HG02870 (cell line): ENCODE data around the gene SRPK3.
"Not testable (repeated sequence)": the region's sequence is repeated elsewhere in the genome, so short reads cannot be mapped to it uniquely, and the experiment has no call there.

Experiments
- ATAC-seq: cut with Tn5 transposase; IDR thresholded peaks from one replicate; pipeline ENCODE4 v1.9.1; 2021; ENCODE audit warnings: mild to moderate bottlenecking, moderate library complexity; ENCODE audit not compliant: unreplicated experiment

Gene SRPK3

GRCh38 chrX:153745067-153745433, 35.8 kb upstream of the SRPK3 start:
- ATAC-seq = not testable (repeated sequence)

DNA sequence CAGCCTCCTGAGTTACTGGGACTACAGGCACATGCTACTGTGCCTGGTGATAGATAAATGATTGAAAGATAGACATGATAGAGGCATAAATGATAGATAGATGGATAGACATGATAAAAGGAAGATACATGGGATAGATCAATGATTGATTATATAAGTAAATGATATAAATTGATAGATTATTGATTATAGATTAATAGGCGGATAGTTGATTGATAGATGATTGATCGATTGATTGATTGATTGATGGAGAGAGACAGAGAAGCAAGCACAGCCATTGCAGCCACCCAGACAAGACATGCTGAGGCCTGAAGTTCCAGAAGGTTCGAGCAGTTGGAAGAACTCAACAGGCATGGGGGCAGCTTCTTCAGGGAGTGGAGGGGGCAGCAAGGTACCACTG, 34.5 kb upstream of the SRPK3 start:
- ATAC-seq = no peak

DNA sequence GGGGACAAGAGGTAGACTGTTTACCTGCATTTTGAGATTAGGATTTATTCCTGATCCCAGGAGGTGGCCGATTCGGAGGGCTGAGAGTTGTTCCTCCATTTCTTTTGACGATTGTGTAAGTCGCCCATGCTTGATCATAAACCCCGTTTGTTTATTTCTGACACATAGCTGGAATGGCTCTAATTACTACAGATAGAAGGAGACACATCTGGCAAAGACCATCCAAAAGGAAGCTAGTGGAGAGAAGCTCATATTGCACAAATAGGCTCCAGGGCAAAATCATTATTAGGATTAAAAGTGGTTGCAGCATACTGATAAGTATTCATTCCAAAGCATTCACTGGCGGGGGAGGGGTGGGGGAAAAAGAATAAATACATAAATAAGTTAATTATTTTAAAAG, 33.9 kb upstream of the SRPK3 start:
- not testable (repeated sequence) for ATAC-seq

GRCh38 chrX:153749017-153749416, 31.8 kb upstream of the SRPK3 start:
- ATAC-seq = not testable (repeated sequence)

DNA sequence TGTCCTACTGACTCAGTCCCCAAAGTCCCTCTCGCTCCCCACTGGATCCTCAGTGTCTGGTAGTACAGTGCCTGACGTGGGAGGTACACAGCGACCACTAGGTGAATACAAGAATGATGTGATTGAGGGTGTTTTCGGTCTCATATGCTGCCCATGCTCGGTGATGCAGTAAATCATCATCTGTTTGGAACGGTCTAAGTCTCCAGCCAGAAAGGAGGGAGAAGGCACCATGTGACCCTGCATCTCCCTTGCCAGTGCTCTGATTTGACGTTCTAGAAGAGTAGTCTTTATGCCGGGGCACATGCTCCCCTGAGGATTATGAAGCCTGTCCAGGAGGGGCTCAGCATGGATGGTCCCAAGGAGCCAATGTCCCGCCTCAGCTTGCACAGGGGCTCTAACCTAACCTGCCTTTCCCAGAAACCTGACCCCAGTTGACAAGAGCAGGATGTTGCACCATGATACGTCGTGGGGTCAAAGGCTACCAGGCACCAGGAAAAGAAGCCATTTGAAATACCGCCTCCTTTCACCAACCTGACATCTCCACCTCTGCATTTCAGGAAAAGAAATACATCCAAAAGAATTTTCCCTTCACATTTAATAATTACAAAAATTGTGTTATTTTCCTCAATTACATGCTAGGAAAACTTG, 30.6 kb upstream of the SRPK3 start:
- no peak for ATAC-seq

- no peak for ATAC-seq
These were observed 25.7 kb upstream of the SRPK3 start for GRCh38 chrX:153755136-153755535.

DNA sequence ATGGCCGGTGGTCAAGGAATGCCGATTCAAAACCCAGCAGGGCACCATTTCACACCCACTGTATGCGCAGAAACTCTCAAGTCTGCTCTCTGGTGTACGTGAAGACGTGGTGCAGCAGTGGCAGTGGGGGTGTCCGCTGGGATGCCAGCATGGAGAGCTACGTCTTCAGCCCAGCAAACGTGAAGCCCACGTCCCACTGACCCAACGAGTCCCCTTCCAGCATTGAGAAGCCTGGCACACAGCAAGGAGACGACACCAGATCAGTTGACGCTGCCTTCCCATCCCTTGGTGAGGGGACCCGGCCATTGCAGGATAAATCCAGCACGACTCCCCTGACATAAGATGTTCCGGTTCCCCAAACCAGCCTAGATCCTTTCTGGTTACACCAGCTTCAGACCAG, 19.0 kb upstream of the SRPK3 start:
- no peak for ATAC-seq

DNA sequence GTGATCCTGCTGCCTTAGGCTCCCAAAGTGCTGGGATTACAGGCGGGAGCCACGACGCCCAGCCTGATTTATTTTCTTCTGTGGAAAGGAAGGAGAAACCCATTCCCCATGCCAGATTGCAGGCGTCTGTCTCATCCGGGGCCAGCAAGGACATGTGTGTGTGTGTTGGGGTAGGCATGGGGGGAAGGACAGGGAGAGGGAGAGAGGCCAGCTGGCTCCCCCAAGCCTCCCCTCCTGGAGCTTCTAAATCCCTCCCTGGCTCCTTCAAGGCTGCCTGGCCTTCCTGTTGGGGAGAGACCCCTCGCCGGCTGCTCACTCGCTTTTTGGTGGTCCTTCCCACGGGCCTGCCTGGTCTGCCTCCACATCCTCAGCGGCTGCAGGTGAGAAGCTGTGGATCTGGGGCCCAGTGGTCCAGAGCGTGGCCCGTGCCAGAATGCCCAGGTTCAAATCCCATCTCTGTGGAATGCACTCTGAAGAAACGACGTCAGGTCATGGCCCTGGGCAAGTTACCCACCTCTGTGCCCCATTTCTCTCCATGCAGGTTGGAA, 18.1 kb upstream of the SRPK3 start:
- ATAC-seq = no peak

DNA sequence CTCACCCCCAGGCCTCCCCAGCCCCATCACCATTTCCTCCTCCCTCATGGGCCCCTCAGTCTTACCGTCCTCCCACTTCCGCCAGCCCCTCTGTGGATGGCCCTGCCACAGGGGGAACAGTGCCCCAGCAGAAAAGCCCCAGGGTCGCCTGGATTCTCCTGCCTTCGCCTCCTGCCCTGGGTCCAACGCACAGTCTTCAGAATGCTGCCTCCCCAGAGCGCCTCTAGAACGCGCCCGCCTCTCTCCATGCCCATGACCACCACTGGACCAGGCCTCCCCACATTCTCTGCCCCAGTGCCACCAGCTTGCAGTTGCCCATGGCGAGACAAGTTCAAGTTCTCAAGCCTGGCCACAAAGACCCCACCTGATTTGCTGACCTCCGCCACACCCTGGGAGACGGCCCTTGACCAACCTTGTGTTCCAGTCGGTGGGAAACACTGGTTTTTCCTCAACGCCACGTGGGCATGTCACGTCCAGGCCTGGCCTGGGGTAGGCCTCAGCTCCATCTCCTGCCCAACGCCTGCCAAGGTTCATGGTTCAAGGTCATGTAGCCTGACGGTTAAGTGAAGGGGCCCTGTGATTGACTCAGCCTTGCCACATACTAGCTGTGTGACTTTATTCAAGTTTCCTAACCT, 17.4 kb upstream of the SRPK3 start:
- no peak for ATAC-seq

DNA sequence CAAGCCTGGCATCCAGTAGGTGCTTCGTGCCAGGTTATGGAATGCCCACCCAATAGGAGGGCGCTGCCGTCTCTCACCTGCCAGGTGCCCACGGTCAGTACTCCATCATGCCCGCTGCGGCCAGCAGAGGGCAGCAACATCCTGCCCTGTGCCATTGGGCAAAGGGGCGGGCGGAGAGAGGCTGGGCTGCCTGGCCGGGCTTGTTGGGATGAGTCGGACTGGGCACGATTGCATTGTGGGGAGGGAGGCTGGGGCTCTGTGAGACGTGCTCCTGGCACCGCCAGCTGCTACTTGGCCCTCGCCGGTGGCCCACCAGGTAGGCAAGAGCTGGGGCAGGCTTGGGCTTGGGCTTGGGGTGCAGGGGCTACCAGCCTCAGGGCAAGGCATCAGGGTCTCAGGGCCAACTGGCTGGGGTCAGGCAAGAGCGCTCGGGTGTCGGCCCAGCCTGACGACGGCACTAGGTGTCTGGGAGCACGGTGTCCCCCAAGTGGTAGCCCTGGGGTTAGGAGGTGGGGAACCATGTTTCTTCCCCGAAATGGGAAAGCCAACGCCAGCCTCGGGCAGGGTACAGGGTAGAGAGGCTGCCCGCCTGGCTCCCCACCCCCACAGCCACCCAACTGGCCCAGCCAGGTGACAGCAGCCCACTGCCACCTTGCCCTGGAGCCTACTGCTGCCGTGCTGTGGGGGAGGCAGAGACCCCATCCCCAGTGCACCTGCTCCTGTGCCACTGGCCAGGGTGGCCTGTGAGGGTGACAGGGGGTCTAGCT, 16.7 kb upstream of the SRPK3 start, which contains the start of gene PLXNB3:
Gene PLXNB3, plus strand, starts transcription at position 261 of the 767 bp plus-strand sequence. CDS start 1,287 bp downstream, outside the sequence.
- ATAC-seq = peak; percentile 68

DNA sequence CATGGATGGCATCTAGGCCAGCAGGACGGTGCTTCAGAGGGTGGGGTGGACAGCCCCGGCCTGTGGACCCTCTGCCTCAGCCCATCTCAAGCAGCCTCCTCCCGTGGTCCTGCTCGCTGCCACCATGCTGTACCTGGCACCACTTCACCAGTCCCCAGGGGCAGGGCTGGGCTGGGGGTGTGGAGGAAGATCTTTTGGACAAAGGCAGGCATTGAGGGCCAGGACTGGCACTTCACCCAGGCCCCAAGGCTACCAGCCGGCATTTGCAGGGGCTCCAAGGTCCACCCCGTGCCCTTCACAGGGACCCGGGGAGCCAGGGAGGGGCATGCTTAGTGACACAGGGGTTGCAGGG, 16.1 kb upstream of the SRPK3 start:
- no peak for ATAC-seq

GRCh38 chrX:153765138-153766079, 15.4 kb upstream of the SRPK3 start:
- ATAC-seq = no peak

- no peak for ATAC-seq
These were observed 14.6 kb upstream of the SRPK3 start for GRCh38 chrX:153766098-153766817.

DNA sequence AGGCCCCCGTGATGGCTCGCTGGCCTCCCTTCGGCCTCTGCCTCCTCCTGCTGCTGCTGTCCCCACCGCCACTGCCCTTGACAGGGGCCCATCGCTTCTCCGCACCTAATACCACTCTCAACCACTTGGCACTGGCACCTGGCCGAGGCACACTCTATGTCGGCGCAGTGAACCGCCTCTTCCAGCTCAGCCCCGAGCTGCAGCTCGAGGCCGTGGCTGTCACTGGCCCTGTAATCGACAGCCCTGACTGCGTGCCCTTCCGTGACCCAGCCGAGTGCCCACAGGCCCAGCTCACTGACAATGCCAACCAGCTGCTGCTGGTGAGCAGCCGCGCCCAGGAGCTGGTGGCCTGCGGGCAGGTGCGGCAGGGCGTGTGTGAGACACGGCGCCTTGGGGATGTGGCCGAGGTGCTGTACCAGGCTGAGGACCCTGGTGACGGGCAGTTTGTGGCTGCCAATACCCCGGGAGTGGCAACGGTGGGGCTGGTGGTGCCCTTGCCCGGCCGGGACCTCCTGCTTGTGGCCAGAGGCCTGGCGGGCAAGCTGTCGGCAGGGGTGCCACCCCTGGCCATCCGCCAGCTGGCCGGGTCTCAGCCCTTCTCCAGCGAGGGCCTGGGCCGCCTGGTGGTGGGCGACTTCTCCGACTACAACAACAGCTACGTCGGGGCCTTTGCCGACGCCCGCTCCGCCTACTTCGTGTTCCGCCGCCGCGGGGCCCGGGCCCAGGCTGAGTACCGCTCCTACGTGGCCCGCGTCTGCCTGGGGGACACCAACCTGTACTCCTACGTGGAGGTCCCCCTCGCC, 13.8 kb upstream of the SRPK3 start:
- ATAC-seq = no peak

DNA sequence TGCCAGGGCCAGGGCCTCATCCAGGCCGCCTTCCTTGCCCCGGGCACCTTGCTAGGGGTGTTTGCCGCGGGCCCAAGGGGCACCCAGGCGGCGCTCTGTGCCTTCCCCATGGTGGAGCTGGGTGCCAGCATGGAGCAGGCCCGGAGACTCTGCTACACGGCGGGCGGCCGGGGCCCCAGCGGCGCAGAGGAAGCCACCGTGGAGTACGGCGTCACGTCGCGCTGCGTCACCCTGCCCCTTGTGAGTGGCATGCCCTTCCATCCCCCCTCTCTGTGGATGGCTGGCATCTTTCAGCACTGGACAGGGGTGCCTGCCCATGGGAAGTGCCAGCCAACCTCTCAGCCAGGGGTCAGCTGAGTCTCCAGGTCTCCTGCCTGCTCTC, 13.2 kb upstream of the SRPK3 start:
- ATAC-seq = no peak

GRCh38 chrX:153768311-153769157, 12.3 kb upstream of the SRPK3 start:
- ATAC-seq = no peak

GRCh38 chrX:153769158-153769864, 11.5 kb upstream of the SRPK3 start:
- no peak for ATAC-seq
